Heart right ventricle (tissue), 16 donors: Measurements from ENCODE around the gene FEM1C. TPM values are rescaled to one million over a fixed set of nuclear protein-coding genes. Genes with fewer than 3 reads are reported as not detected.

ENCODE experiments used
- ATAC-seq, 8 donors: fragments of 200-7000 bp; cut with Tn5 transposase; one replicate each; pipeline ENCODE4 v1.9.1; 2020; ENCODE audit warnings: mild to moderate bottlenecking in 8 of 8, moderate library complexity in 8 of 8, moderate number of reproducible peaks in 1 of 8
- DNase-seq, 2 donors: peaks; one replicate each; pipeline ENCODE4 v3.0.0-alpha.2; 2020
- H3K27ac ChIP-seq, 10 donors: fragments of 200-600 bp; sonication (generic) in 2 of 10; one replicate each; pipeline versions ENCODE4 v1.5.0 to v1.8.0; 2020 to 2022; ENCODE audit warnings: mild to moderate bottlenecking in 3 of 10
- H3K27me3 ChIP-seq, 7 donors: fragments of 200-600 bp; one replicate each; pipeline ENCODE4 v1.8.0; 2021 to 2022; ENCODE audit warnings: mild to moderate bottlenecking in 2 of 7
- H3K36me3 ChIP-seq, 9 donors: fragments of 200-600 bp; sonication (generic) in 1 of 9; one replicate each; pipeline versions ENCODE4 v1.5.0 to v1.8.0; 2020 to 2022; ENCODE audit warnings: mild to moderate bottlenecking in 2 of 9
- H3K4me1 ChIP-seq, 9 donors: fragments of 200-600 bp; sonication (generic) in 1 of 9; one replicate each; pipeline versions ENCODE4 v1.5.0 to v1.8.0; 2020 to 2022; ENCODE audit warnings: mild to moderate bottlenecking in 4 of 9
- H3K4me3 ChIP-seq, 10 donors: fragments of 200-600 bp; sonication (generic) in 2 of 10; one replicate each; pipeline versions ENCODE4 v1.5.0 to v1.8.0; 2020 to 2022; ENCODE audit warnings: mild to moderate bottlenecking in 7 of 10, moderate library complexity in 2 of 10
- H3K9me3 ChIP-seq, 11 donors: fragments of 200-600 bp in 10 of 11; sonication (generic) in 2 of 11; one replicate each; pipeline versions ENCODE4 v1.5.0 to v1.8.0; 2013 to 2022; ENCODE audit warnings: mild to moderate bottlenecking in 2 of 11, control low read depth in 1 of 11, moderate library complexity in 1 of 11
- CTCF ChIP-seq, 9 donors: fragments of 200-600 bp; sonication (generic) in 2 of 9; IDR thresholded peaks; one replicate each; pipeline versions ENCODE4 v1.5.0 to v1.8.0; 2021 to 2022; ENCODE audit warnings: antibody characterized with exemption in 9 of 9, mild to moderate bottlenecking in 5 of 9, moderate library complexity in 1 of 9
- WGBS, 2 donors: extraction: QIAGEN DNeasy Blood & Tissue Kit; methylation state at CpG; one replicate each; pipeline ENCODE4 v1.1.7; 2013; ENCODE audit warnings: inconsistent platforms in 1 of 2; 5-methylcytosine and 5-hydroxymethylcytosine counted together
- intact Hi-C, 10 donors: fragments of 100-400 bp; cut with DNase I; formaldehyde crosslinking; loops; one replicate each; pipeline versions ENCODE4 v1.11.1 to v1.14.2; 2022
- polyA plus RNA-seq, 2 donors: library from polyadenylated mRNA; stranded (reverse); fragments of 200-250 nt; gene quantifications; one replicate each; pipeline ENCODE4 v1.2.3, GENCODE V29; 2013
- total RNA-seq, 10 donors: library from RNA; stranded (reverse); fragmentation: NEBNext Ultra II Directional in 3 of 10; extraction: Animal tissue kit (Norgen Biotek cat#: 25700) in 3 of 10; gene quantifications; one replicate each; pipeline versions ENCODE4 v1.2.1 to v1.2.4, GENCODE V29; 2021 to 2023
- donor health status: Arrhythmogenic right ventricular cardiomyopathy.
- donor health status: ischemic (EF 13 %, LVEDD 7.1; RV severe dilation, severe dysfunction).
- donor health status: healthy with polysubstance abuse.
- donor health status: DM: no; HTN: yes; CAD: no.
- donor health status: DM: no; HTN: no; CAD: no.
- donor health status: ischemic (EF 25% LVEDD 6.9; RV normal size, moderate dysfunction).
- donor health status: ischemic (EF 25% LVEDD 5.7; RV mildly dilated, moderate dysfunction).
- donor health status: healthy.
- donor health status: DM: yes; HTN: yes; CAD: no.
- donor health status: Ischemic cardiomyopathy.
- donor health status: ischemic (EF 35%, LVEDD 5.7; RV mildly dilated, moderate dysfunction).
- donor health status: nonischemic (EF 11% LVEDD 7.7; RV severe dilation, severe dysfunction).
- donor health status: DM: yes; HTN: yes; CAD: no.
- donor health status: PGD.
- donor health status: ischemic (EF 29% LVEDD 5.4; RV normal size, mild dysfunction).
- donor health status: nonischemic (EF 23%, LVEDD 6.1; RV moderate dilation, normal function).

Gene FEM1C
- total and polyA plus RNA-seq, 12 donors: 17.8 to 72.2 (median 53.9) TPM

- H3K4me3 ChIP-seq: no peak overlapping the region
- WGBS, 2 donors: 45 to 54% methylated on average over 5 of the region's 5 CpGs
- DNase-seq (peak in 1 of 2 donors; percentile 47), ATAC-seq (peak; percentile 59 to 91 (median 76))
- H3K9me3 ChIP-seq: no peaks in the 10 kb centered on the region
- no peaks in the 10 kb centered on the region for H3K36me3 ChIP-seq
- peaks cover 0 to 28% (median 10%) of the 10 kb centered on the region in 9 donors for H3K4me1 ChIP-seq
- H3K27ac ChIP-seq: peak overlapping the region in 3 of 10 donors; percentile 0 to 24 (median 19)
- intact Hi-C loops: loop anchor here in 7 of 10 donors (5.0 to 10.0 kb wide), 6 partner anchors 109 to 477 kb away; no protein-coding TSS in a partner anchor
- H3K27me3 ChIP-seq: no peaks in the 10 kb centered on the region
- TF ChIP-seq CTCF (IDR thresholded peaks at IDR 0.05): peak in 3 of 9 donors; percentile 14 to 27 (median 26)
Measured at GRCh38 chr5:115571441-115571878, 26.9 kb upstream of the FEM1C start.

- peaks cover 0 to 21% (median 7%) of the 10 kb centered on the region in 9 donors for H3K4me1 ChIP-seq
- no peak for TF ChIP-seq CTCF (IDR thresholded peaks at IDR 0.05)
- ATAC-seq (no peak), DNase-seq (no peak)
- H3K27ac ChIP-seq: no peak overlapping the region
- intact Hi-C loops: no loop called here
- no peaks in the 10 kb centered on the region for H3K9me3 ChIP-seq
- H3K36me3 ChIP-seq: no peaks in the 10 kb centered on the region
- H3K4me3 ChIP-seq: no peak overlapping the region
- no peaks in the 10 kb centered on the region for H3K27me3 ChIP-seq
- WGBS, 2 donors: 82 to 86% methylated on average over 1 of the region's 1 CpG
Measured at GRCh38 chr5:115568668-115569067, 24.1 kb upstream of the FEM1C start.

GRCh38 chr5:115565233-115565632 lies 20.7 kb upstream of the FEM1C start:
- intact Hi-C loops: no loop called here
- peak in 4 of 8 donors; percentile 25 to 52 (median 40) for ATAC-seq

GRCh38 chr5:115561176-115561575 lies 16.6 kb upstream of the FEM1C start:
- DNase-seq (no peak), ATAC-seq (no peak)
- WGBS, 2 donors: 93% methylated on average over 3 of the region's 3 CpGs
- Histone ChIP-seq H3K27ac (no peak overlapping the region), H3K4me1 (peaks cover 0 to 21% (median 13%) of the 10 kb centered on the region in 9 donors), H3K4me3 (no peak overlapping the region), H3K9me3 (no peaks in the 10 kb centered on the region), H3K27me3 (no peaks in the 10 kb centered on the region), H3K36me3 (no peaks in the 10 kb centered on the region)
- no peak for TF ChIP-seq CTCF (IDR thresholded peaks at IDR 0.05)
- intact Hi-C loops: no loop called here

More at GRCh38 chr5:115565233-115565632, 20.7 kb upstream of the FEM1C start:
- Histone ChIP-seq H3K36me3 (no peaks in the 10 kb centered on the region), H3K27me3 (no peaks in the 10 kb centered on the region), H3K9me3 (no peaks in the 10 kb centered on the region), H3K4me1 (peaks cover 0 to 2% (median 0%) of the 10 kb centered on the region in 9 donors), H3K27ac (no peak overlapping the region), H3K4me3 (no peak overlapping the region)
- no peak for TF ChIP-seq CTCF (IDR thresholded peaks at IDR 0.05)
- 67 to 79% methylated on average over 2 of the region's 2 CpGs for WGBS, 2 donors
- DNase-seq: no peak
